ENCODE results near the gene SPATA21.

- TF ChIP-seq RFX5 (IDR thresholded peaks at IDR 0.05) (no peak), PBX3 (IDR thresholded peaks at IDR 0.05) (no peak), EP300 (IDR thresholded peaks at IDR 0.05) (no peak), MYC (IDR thresholded peaks at IDR 0.05; ENCODE audit: borderline replicate concordance, low read length) (no peak), CTCF (IDR thresholded peaks at IDR 0.05) (no peak), POLR2A (IDR thresholded peaks at IDR 0.05; ENCODE audit: low read length) (no peak), JUN (IDR thresholded peaks at IDR 0.05) (no peak), POLR2AphosphoS2 (conservative IDR thresholded peaks at IDR 0.05; ENCODE audit: low read length) (no peak), ZFP36 (IDR thresholded peaks at IDR 0.05; ENCODE audit: borderline replicate concordance, partially characterized antibody) (no peak), CEBPB (IDR thresholded peaks at IDR 0.05) (no peak), GATA3 (IDR thresholded peaks at IDR 0.05; ENCODE audit: borderline replicate concordance) (no peak), SREBF2 (IDR thresholded peaks at IDR 0.05) (no peak)
These were observed 2.7 kb downstream of the SPATA21 start for GRCh38 chr1:16434501-16434900.
